CD8-positive, alpha-beta memory T cell (primary cell): ENCODE measurements around the gene FSTL3. TPM values are rescaled to one million over a fixed set of nuclear protein-coding genes. Genes with fewer than 3 reads are reported as not detected.

ENCODE experiments used
- CTCF ChIA-PET: fragments of 350-600 bp; sonication (Branson Sonifier 250); formaldehyde crosslinking; loops from one replicate; lab custom pipeline; 2021; ENCODE audit warnings: antibody characterized with exemption; lab: Charles Lee
- POLR2A ChIA-PET: fragments of 350-600 bp; sonication (Branson Sonifier 250); formaldehyde crosslinking; loops from one replicate; lab custom pipeline; 2021; ENCODE audit warnings: antibody characterized with exemption; lab: Charles Lee
- DNase-seq, 5 donors: peaks; one replicate each; pipeline versions ENCODE4 v3.0.0 to v3.0.0-alpha.2; 2020 to 2022; ENCODE audit warnings: mixed read lengths in 1 of 5
- H3K27ac ChIP-seq: one replicate; pipeline ENCODE4 v1.7.0; 2013; ENCODE audit warnings: low read depth, mild to moderate bottlenecking, low read length, moderate library complexity
- H3K27me3 ChIP-seq: 2 replicates; pipeline ENCODE4 v1.7.0; 2013; ENCODE audit warnings: low read length, mild to moderate bottlenecking; ENCODE audit not compliant: insufficient read depth, poor library complexity, severe bottlenecking
- H3K36me3 ChIP-seq: 2 replicates; pipeline ENCODE4 v1.7.0; 2013; ENCODE audit warnings: mild to moderate bottlenecking, low read length, moderate library complexity; ENCODE audit not compliant: insufficient read depth
- H3K4me1 ChIP-seq: 2 replicates; pipeline ENCODE4 v1.7.0; 2013; ENCODE audit warnings: mild to moderate bottlenecking, low read length, moderate library complexity; ENCODE audit not compliant: insufficient read depth
- H3K4me3 ChIP-seq: 2 replicates; pipeline ENCODE4 v1.7.0; 2013; ENCODE audit warnings: mild to moderate bottlenecking, low read length
- H3K9me3 ChIP-seq: 2 replicates; pipeline ENCODE4 v1.7.0; 2013; ENCODE audit warnings: mild to moderate bottlenecking, low read length
- H3K27ac Mint-ChIP-seq, 8 donors: one replicate each; pipeline ENCODE4 v1.8.0; 2020 to 2021; ENCODE audit warnings: mixed read lengths in 8 of 8, mild to moderate bottlenecking in 6 of 8, inconsistent platforms in 3 of 8, moderate library complexity in 3 of 8
- H3K27me3 Mint-ChIP-seq, 2 donors: one replicate each; pipeline ENCODE4 v1.8.0; 2020 to 2021; ENCODE audit warnings: mixed read lengths in 2 of 2, mild to moderate bottlenecking in 1 of 2, moderate library complexity in 1 of 2
- H3K36me3 Mint-ChIP-seq, 3 donors: one replicate each; pipeline ENCODE4 v1.8.0; 2020 to 2021; ENCODE audit warnings: mixed read lengths in 3 of 3, inconsistent platforms in 1 of 3, mild to moderate bottlenecking in 1 of 3
- H3K4me1 Mint-ChIP-seq, 3 donors: one replicate each; pipeline ENCODE4 v1.8.0; 2020 to 2021; ENCODE audit warnings: mixed read lengths in 3 of 3, inconsistent platforms in 1 of 3, mild to moderate bottlenecking in 1 of 3
- H3K4me3 Mint-ChIP-seq, 7 donors: one replicate each; pipeline ENCODE4 v1.8.0; 2020 to 2021; ENCODE audit warnings: mixed read lengths in 7 of 7, mild to moderate bottlenecking in 6 of 7, moderate library complexity in 4 of 7, inconsistent platforms in 2 of 7
- H3K9me3 Mint-ChIP-seq, 5 donors: one replicate each; pipeline ENCODE4 v1.8.0; 2020 to 2022; ENCODE audit warnings: mixed read lengths in 5 of 5, mild to moderate bottlenecking in 3 of 5, moderate library complexity in 2 of 5, inconsistent platforms in 1 of 5
- polyA plus RNA-seq: library from polyadenylated mRNA; unstranded; fragments of 300-500 nt; fragmentation: Illumina TruSeq; gene quantifications from one replicate; pipeline ENCODE4 v1.2.3, GENCODE V29; 2021
- total RNA-seq, 2 experiments: library from RNA; stranded (reverse); gene quantifications; one replicate each; pipeline ENCODE4 v1.2.3, GENCODE V29; 2021

The FSTL3 gene
- total and polyA plus RNA-seq, 3 experiments from 2014 or later = 0.81 to 8.0 (median 7.7) TPM

DNA sequence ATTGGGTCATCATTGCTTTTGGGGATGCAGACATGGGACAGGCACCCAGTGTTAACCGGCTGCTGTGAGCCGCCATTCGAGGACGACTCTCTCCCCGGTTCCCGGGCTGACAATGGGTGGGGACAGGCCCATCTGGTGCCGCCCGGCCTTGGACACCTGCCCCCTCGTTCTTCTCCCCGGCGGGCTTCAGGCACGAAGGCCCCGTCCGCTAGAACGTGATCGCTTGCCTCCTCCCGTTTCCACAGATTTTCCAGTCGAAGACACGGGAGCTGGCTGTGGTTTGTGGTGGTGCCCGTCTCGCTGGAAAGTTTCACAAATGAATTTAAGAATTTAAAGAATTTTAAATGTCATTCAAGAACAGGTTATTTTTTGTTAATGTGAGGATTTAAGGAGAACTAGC, 34.6 kb downstream of the FSTL3 start:
- Histone ChIP-seq H3K27me3 (peaks cover 8% of the 10 kb centered on the region), H3K4me3 (no peak overlapping the region), H3K36me3 (no peaks in the 10 kb centered on the region), H3K9me3 (no peaks in the 10 kb centered on the region), H3K27ac (no peak overlapping the region), H3K4me1 (no peaks in the 10 kb centered on the region)
- CTCF ChIA-PET = no interaction called here
- H3K4me3 Mint-ChIP-seq = no peak overlapping the region
- no peak for DNase-seq
- H3K27me3 Mint-ChIP-seq = peaks cover 31 to 38% of the 10 kb centered on the region in 2 donors
- H3K4me1 Mint-ChIP-seq = peaks cover 0 to 4% (median 3%) of the 10 kb centered on the region in 3 donors
- H3K36me3 Mint-ChIP-seq = peaks cover 0 to 2% (median 0%) of the 10 kb centered on the region in 3 donors
- H3K9me3 Mint-ChIP-seq = peaks cover 1 to 4% (median 3%) of the 10 kb centered on the region in 5 donors
- no peak overlapping the region for H3K27ac Mint-ChIP-seq
- POLR2A ChIA-PET = no interaction called here

DNA sequence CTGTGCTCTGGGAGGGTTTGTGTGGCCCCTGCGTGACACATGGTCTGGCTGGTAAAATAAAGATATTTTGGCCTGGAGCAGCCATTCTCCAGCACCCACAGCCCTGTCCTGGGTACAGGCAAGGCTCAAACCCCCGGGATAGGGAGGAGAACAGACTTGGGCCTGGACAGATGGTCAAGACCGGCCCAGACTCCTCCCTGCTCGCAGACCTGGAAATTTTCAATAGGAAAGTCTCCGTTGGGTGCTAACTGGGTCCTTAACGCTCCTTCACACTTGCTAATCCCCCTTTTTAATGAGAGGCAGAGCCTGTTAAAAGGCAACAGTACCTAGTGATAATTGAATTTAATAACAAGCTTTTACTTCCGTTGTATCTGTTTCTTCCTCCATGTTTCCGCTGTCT, 35.1 kb downstream of the FSTL3 start:
- no peak for DNase-seq
- no peaks in the 10 kb centered on the region for H3K4me1 ChIP-seq
- no peaks in the 10 kb centered on the region for H3K36me3 ChIP-seq
- CTCF ChIA-PET = no interaction called here
- no peaks in the 10 kb centered on the region for H3K9me3 ChIP-seq
- H3K4me3 ChIP-seq = no peak overlapping the region
- H3K27ac Mint-ChIP-seq = no peak overlapping the region
- POLR2A ChIA-PET = no interaction called here
- peak overlapping the region in 1 of 7 donors; percentile 9 for H3K4me3 Mint-ChIP-seq
- H3K4me1 Mint-ChIP-seq = peaks cover 0 to 4% (median 3%) of the 10 kb centered on the region in 3 donors
- peaks cover 2 to 5% (median 4%) of the 10 kb centered on the region in 5 donors for H3K9me3 Mint-ChIP-seq
- peaks cover 0 to 2% (median 0%) of the 10 kb centered on the region in 3 donors for H3K36me3 Mint-ChIP-seq
- peaks cover 31 to 41% of the 10 kb centered on the region in 2 donors for H3K27me3 Mint-ChIP-seq
- peaks cover 8% of the 10 kb centered on the region for H3K27me3 ChIP-seq
- no peak overlapping the region for H3K27ac ChIP-seq

DNA sequence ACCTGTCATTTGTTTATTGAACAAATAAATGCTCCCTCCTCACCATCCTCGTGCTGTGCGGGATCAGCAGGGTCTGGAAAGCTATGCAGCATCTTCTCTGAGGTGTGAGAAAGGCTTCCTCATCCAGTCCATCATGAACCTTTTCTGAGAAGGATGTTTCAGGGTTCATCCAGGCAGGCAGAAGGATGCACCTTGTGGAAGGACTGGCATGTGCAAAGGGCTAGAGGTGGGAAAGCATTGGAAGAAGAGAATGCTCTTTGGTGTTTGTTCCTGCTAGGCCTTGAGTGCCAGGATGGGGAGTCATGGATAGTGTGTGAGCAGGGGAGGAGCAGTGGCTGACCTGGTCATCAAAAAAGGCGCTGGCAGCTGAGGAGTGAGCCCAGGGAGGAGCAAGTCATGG, 39.2 kb downstream of the FSTL3 start:
- peaks cover 0 to 2% (median 0%) of the 10 kb centered on the region in 3 donors for H3K36me3 Mint-ChIP-seq
- no peak for DNase-seq
- H3K9me3 ChIP-seq = no peaks in the 10 kb centered on the region
- H3K4me1 ChIP-seq = no peaks in the 10 kb centered on the region
- no peaks in the 10 kb centered on the region for H3K36me3 ChIP-seq
- ChIA-PET POLR2A (no interaction called here), CTCF (no interaction called here)
- H3K9me3 Mint-ChIP-seq = peaks cover 2 to 5% (median 4%) of the 10 kb centered on the region in 5 donors
- no peaks in the 10 kb centered on the region for H3K27me3 ChIP-seq
- no peak overlapping the region for H3K27ac Mint-ChIP-seq
- no peak overlapping the region for H3K4me3 Mint-ChIP-seq
- H3K4me1 Mint-ChIP-seq = peaks cover 0 to 2% (median 0%) of the 10 kb centered on the region in 3 donors
- H3K27ac ChIP-seq = no peak overlapping the region
- peaks cover 21 to 39% of the 10 kb centered on the region in 2 donors for H3K27me3 Mint-ChIP-seq
- H3K4me3 ChIP-seq = no peak overlapping the region

DNA sequence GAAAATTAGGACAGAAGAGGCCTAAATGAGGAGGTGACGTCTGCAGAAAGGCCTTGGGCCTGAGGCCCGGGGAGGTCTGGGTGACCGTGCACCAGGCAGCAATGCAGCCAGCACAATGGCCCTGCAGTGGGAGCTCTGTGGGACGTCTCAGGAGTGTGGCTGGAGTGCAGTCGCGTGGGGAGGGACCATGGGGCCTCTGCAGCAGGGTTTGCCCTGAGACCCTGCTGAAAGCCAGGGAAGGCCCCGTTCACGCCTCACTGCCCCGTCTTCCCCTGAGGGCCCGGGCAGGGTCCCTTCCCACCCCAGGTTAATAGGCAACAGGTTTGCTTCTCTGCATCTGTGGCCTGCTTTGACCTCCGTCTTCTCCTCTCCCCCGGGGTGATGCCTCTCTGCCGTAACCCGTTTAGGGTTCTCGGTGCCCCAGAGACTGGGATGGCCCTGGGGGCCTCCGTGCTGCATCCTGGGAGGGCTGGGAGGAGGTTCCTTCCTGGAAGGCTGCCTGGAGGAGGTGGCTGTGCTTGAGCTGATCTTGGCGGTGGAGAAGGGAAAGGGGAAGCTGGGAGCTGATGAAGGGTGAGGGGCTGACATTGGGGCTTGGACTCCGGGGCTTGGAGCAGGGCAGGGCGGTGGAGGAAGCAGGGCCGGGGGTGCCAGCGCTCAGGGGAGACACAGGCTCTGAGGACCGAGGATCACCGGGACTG, 42.2 kb downstream of the FSTL3 start:
- H3K36me3 ChIP-seq = no peaks in the 10 kb centered on the region
- Mint-ChIP-seq H3K36me3 (no peaks in the 10 kb centered on the region), H3K27ac (no peak overlapping the region), H3K9me3 (peaks cover 2 to 5% (median 4%) of the 10 kb centered on the region in 5 donors), H3K4me1 (no peaks in the 10 kb centered on the region), H3K4me3 (no peak overlapping the region), H3K27me3 (peaks cover 17 to 33% of the 10 kb centered on the region in 2 donors)
- H3K27ac ChIP-seq = no peak overlapping the region
- H3K4me3 ChIP-seq = no peak overlapping the region
- DNase-seq = no peak
- no peaks in the 10 kb centered on the region for H3K4me1 ChIP-seq
- H3K27me3 ChIP-seq = no peaks in the 10 kb centered on the region
- ChIA-PET POLR2A (interaction anchor here (0.6 kb wide), 1 partner anchor 510 kb away, joined by 3 read pairs; no protein-coding TSS in a partner anchor), CTCF (no interaction called here)
- H3K9me3 ChIP-seq = no peaks in the 10 kb centered on the region

DNA sequence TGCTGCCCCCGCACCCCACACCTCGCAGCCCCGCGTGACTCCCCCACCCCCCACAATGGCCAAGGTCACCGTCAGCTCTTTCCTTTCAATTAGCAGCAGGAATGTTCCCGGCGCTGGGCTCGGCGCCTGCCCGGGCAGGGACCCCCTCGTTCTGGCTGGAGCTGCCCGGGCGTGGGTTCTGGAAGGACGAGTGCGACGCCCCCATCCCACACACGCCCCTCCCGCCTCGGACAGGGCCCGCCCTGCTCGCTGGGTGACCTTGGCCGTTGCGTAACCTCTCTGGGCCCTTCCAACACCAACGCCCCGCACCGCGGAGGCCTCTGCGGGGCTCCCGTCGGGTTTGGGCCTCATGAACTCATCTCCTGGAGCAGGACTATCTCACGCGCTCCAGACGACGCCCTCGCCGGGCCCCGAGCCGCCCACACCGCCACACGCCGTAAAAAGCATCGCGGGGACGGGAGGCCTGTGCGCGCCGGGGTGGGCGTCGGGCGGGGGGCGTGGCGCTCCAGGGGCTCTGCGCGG, 42.9 kb downstream of the FSTL3 start:
- H3K36me3 Mint-ChIP-seq = no peaks in the 10 kb centered on the region
- no peak overlapping the region for H3K27ac Mint-ChIP-seq
- no peaks in the 10 kb centered on the region for H3K4me1 Mint-ChIP-seq
- H3K9me3 Mint-ChIP-seq = peaks cover 2 to 5% (median 4%) of the 10 kb centered on the region in 5 donors
- no peaks in the 10 kb centered on the region for H3K4me1 ChIP-seq
- DNase-seq = no peak
- ChIA-PET POLR2A (interaction anchor here (0.6 kb wide), 2 partner anchors 58 to 73 kb away, joined by 3 read pairs; no protein-coding TSS in a partner anchor), CTCF (no interaction called here)
- H3K4me3 Mint-ChIP-seq = no peak overlapping the region
- H3K27me3 Mint-ChIP-seq = peaks cover 17 to 33% of the 10 kb centered on the region in 2 donors
- no peaks in the 10 kb centered on the region for H3K9me3 ChIP-seq
- no peaks in the 10 kb centered on the region for H3K27me3 ChIP-seq
- H3K4me3 ChIP-seq = no peak overlapping the region
- H3K36me3 ChIP-seq = no peaks in the 10 kb centered on the region
- H3K27ac ChIP-seq = no peak overlapping the region

DNA sequence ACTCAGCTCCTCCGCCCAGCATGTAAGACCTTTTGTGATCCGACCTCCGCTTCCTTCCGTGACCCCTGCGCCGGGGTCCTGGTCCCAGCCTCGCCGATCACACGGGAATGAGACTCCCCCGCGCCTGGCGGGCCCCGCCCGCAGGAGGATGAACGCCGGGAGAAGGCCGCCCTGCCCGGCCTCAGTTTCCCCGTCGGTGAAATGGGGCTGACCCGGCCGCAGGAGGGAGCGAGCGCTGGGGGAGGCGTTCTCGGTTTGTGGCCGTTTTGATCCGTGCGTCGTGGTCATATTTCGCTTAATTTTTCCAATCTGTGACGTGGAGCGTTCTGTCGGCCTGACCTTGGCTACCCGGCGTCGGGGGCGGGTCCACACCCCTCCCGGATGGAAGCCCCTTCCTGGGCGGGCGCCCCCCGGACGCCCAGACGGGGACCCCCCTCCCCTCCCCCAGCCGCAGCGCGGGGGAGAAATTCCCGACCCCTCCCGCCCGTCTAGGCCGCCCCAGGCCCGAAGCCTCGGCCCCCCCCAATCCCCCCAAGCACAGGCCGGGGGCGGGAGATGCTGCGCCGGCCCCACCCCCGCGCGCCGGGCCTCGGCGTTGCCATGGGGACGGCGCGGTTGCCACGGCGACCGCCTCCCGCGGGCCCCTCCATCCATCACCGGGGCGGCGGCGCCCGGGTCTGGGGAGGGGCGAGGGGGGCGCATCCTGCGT, 43.6 kb downstream of the FSTL3 start:
- H3K36me3 ChIP-seq = no peaks in the 10 kb centered on the region
- Mint-ChIP-seq H3K27me3 (peaks cover 17 to 33% of the 10 kb centered on the region in 2 donors), H3K27ac (no peak overlapping the region), H3K4me3 (no peak overlapping the region), H3K36me3 (no peaks in the 10 kb centered on the region), H3K9me3 (peaks cover 2 to 5% (median 4%) of the 10 kb centered on the region in 5 donors), H3K4me1 (no peaks in the 10 kb centered on the region)
- H3K4me3 ChIP-seq = no peak overlapping the region
- no peaks in the 10 kb centered on the region for H3K4me1 ChIP-seq
- ChIA-PET CTCF (no interaction called here), POLR2A (interaction anchor here (0.6 kb wide), 2 partner anchors 57 to 74 kb away, joined by 3 read pairs; no protein-coding TSS in a partner anchor)
- no peaks in the 10 kb centered on the region for H3K27me3 ChIP-seq
- no peak overlapping the region for H3K27ac ChIP-seq
- H3K9me3 ChIP-seq = no peaks in the 10 kb centered on the region
- no peak for DNase-seq

DNA sequence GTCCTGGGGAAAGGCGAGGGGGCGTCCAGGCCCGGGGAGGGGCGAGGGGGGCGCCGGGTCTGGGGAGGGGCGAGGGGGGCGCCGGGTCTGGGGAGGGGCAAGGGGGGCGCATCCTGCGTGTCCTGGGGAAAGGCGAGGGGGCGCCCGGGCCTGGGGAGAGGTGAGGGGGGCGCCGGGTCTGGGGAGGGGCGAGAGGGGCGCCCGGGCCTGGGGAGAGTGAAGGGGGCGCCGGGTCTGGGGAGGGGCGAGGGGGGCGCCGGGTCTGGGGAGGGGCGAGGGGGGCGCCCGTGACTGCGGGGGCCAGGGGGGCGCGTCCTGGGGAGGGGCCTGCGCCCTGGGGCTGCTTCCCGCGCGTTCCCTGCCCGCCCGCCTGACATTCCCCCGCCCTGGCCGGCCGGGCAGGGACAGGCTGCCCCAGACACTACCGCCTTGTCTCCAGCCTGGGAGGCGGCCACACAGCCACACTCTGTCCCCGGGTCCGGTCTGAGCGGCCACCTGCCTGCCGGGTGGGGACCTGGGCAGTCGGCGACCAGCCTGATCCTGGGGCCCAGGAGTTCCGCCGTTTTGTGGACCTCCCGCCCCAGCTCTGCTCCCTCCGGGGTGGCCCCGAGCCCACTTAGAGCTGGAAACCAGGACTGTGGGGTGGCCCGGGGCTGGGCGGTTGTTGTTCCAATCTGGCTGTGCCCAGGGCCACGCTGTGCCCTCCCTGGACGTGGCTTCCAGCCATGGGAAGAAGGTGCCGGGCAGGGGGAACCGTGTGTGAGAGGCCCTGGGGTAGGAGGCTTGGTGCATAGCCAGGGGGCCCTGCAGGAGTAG, 44.4 kb downstream of the FSTL3 start:
- H3K4me3 Mint-ChIP-seq = no peak overlapping the region
- Histone ChIP-seq H3K9me3 (no peaks in the 10 kb centered on the region), H3K4me1 (no peaks in the 10 kb centered on the region), H3K27me3 (no peaks in the 10 kb centered on the region), H3K4me3 (no peak overlapping the region), H3K27ac (no peak overlapping the region), H3K36me3 (no peaks in the 10 kb centered on the region)
- H3K27ac Mint-ChIP-seq = no peak overlapping the region
- peaks cover 15 to 30% of the 10 kb centered on the region in 2 donors for H3K27me3 Mint-ChIP-seq
- no peaks in the 10 kb centered on the region for H3K4me1 Mint-ChIP-seq
- H3K9me3 Mint-ChIP-seq = peaks cover 0 to 4% (median 2%) of the 10 kb centered on the region in 5 donors
- H3K36me3 Mint-ChIP-seq = no peaks in the 10 kb centered on the region
- no peak for DNase-seq
- CTCF ChIA-PET = no interaction called here
- POLR2A ChIA-PET = no interaction called here
